Ishikawa (cell line): ENCODE measurements around the gene KRTAP5-11.

Source experiments
- EGR1 ChIP-seq: IDR thresholded peaks from 2 replicates; pipeline ENCODE4 v1.6.1; 2012
- EP300 ChIP-seq: IDR thresholded peaks from 2 replicates; pipeline ENCODE4 v1.6.1; 2012; ENCODE audit warnings: borderline replicate concordance
- FOXM1 ChIP-seq: IDR thresholded peaks from 2 replicates; pipeline ENCODE4 v1.6.1; 2012; ENCODE audit warnings: low read depth, borderline replicate concordance
- MAX ChIP-seq: IDR thresholded peaks from 2 replicates; pipeline ENCODE4 v1.6.1; 2012
- NFIC ChIP-seq: IDR thresholded peaks from 2 replicates; pipeline ENCODE4 v1.6.1; 2012
- RAD21 ChIP-seq: IDR thresholded peaks from 2 replicates; pipeline ENCODE4 v1.6.1; 2012; ENCODE audit warnings: low read depth
- REST ChIP-seq: IDR thresholded peaks from 2 replicates; pipeline ENCODE4 v1.6.1; 2012; ENCODE audit warnings: low read depth, mild to moderate bottlenecking
- TAF1 ChIP-seq: IDR thresholded peaks from 2 replicates; pipeline ENCODE4 v1.6.1; 2012; ENCODE audit warnings: low read depth, mild to moderate bottlenecking
- TCF12 ChIP-seq: IDR thresholded peaks from 2 replicates; pipeline ENCODE4 v1.6.1; 2012; ENCODE audit warnings: low read depth
- USF1 ChIP-seq: IDR thresholded peaks from 2 replicates; pipeline ENCODE4 v1.6.1; 2012
- YY1 ChIP-seq: IDR thresholded peaks from 2 replicates; pipeline ENCODE4 v1.6.1; 2012; ENCODE audit warnings: low read depth
- ZBTB7A ChIP-seq: IDR thresholded peaks from 2 replicates; pipeline ENCODE4 v1.6.1; 2012; ENCODE audit warnings: low read depth

- no peak for TF ChIP-seq RAD21
- no peak for TF ChIP-seq MAX
- TF ChIP-seq YY1 = no peak
- no peak for TF ChIP-seq REST
- TF ChIP-seq EGR1 = no peak
- TF ChIP-seq TAF1 = no peak
- TF ChIP-seq EP300 = no peak
- no peak for TF ChIP-seq ZBTB7A
- no peak for TF ChIP-seq USF1
- no peak for TF ChIP-seq NFIC
- no peak for TF ChIP-seq FOXM1
- TF ChIP-seq TCF12 = no peak
These were observed 33.9 kb downstream of the KRTAP5-11 start for GRCh38 chr11:71548716-71549151.
